Retina (tissue), 1 donor: ENCODE results near the gene RTEL1.
"Not testable (repeated sequence)": the region's sequence is repeated elsewhere in the genome, so short reads cannot be mapped to it uniquely, and the experiment has no call there.

Experiments
- DNase-seq: peaks from one replicate; pipeline ENCODE4 v3.0.0-alpha.2; 2016

Gene RTEL1

GRCh38 chr20:63701051-63701328 is 42.9 kb downstream of the RTEL1 start:
- no peak for DNase-seq

- no peak for DNase-seq
These were observed 43.4 kb downstream of the RTEL1 start for GRCh38 chr20:63701329-63702035.

GRCh38 chr20:63702036-63702665 is 44.0 kb downstream of the RTEL1 start:
- DNase-seq = no peak

DNA sequence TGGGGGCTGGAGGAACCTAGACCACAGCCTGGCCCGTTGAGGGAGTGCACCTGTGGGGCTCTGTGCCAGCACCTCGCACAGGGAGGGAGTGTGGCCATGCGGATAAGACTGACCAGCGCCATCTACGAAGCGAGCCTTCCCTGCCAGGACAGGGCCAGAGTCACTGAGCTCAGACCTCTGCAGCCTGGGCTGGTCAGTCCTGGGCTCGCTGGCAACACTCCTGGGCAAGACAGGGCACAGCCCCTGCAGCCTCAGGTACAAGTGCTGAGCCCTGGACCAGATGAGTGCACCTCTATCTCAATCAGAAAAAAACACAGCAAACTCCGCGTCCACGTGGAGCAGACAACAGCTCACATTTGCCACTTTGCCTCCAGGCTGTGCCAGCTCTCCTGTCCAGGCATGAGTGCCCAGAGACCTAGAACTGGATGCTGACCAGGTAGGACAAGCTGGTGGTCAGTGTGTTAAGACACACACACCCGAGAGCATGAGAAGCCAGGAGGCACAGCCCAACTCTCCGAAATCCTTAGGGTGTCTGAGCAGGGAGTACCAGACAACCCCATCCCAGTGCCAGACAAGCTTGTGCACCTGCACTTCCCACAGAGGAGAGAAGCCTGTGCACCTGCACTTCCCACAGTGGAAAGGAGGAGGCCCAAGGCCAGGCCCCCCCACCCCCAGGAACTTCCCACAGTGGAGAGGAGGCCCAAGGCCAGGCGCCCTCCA is 44.8 kb downstream of the RTEL1 start:
- DNase-seq = no peak

GRCh38 chr20:63703471-63703975 is 45.4 kb downstream of the RTEL1 start:
- no peak for DNase-seq

DNA sequence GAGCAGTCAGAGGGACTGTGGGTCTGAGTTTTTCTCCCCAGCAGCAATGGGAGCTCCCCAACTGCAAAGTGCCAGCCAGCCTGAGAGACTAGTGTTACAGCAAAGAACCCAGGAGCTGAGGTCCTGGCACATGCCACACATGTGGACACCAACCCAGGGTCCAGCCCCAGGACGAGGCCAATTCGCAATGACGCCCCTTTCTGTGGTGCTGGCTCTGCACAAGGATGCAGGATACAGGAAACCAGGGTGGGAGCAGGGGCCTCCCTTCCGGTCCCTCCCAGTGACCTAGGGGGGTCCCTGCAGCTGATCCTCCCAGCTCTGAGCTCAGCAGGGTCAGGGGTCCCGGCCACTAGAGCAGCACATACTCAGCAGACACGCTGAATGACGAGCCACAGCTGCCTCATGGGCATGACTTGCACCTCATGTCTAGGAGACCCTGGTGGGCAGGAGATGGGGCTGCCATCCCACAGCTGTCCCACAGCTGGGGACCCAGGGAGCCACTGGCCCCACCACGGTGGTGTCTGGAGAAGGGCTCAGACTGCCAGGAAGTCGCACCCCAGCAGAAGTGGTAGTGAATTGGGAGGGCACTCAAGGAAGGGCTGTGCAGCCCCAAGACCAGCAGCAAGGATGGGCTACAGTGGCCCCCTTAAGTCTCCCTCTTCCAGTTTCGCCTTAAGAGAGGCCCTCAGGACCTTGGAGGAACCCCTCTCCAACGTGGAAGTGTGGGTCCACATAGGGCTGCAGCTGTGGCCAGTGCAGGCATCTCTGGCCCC is 46.0 kb downstream of the RTEL1 start:
- no peak for DNase-seq

DNA sequence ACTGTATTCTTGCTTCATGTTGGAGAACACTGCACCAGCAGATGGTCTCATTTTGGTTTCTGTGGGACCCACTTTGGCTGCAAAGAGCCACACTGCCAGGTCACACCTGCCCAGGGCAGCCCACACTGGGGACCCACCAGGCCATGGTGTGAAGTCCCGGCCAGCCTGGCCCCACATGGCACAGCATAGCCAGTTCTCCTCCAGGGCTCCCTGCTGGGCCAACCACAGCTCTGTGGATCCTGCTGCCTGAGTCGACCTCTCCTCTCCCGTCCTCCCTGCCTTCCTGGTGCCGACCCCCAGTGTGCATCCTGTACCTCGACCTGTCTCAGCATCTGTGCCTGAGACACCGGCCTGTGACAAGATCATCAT is 46.6 kb downstream of the RTEL1 start:
- DNase-seq = no peak

DNA sequence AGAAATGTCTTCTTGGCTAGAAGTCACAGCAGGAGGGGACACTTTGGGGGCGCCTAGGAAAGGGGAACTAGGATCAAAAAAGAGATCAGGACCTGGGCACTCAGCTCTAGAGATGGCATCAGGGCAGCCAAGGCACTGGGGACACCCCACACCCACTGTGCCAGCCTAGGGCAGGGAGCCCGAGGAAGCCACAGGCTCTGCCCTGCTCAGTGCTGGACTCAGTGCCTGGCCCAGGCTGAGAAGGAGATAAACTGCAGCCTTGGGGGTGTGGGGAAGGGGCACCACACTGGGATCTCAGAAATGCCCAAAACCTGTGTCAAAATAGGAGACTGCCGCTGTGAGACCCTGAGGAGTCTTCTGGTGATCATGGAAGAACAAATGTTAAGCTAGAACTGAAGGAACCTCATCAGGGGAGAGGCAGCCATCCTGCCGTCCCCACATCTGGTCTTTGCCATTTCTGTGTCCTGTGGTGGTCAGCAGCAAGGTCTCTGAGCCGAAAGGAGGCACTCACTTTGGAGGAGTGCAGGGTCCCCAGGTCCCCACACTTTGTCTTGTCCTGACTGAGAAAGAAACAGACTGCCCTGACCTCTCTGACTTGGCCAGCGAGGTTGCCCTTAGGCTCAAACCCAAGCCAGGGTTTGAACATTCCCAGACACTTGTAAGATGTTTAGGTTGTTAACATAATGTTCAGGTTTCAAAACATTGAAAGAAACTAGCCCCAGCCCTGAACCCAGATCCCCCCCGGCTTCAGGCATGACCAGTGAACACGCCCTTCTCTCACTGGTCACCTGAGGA is 47.3 kb downstream of the RTEL1 start:
- no peak for DNase-seq

DNA sequence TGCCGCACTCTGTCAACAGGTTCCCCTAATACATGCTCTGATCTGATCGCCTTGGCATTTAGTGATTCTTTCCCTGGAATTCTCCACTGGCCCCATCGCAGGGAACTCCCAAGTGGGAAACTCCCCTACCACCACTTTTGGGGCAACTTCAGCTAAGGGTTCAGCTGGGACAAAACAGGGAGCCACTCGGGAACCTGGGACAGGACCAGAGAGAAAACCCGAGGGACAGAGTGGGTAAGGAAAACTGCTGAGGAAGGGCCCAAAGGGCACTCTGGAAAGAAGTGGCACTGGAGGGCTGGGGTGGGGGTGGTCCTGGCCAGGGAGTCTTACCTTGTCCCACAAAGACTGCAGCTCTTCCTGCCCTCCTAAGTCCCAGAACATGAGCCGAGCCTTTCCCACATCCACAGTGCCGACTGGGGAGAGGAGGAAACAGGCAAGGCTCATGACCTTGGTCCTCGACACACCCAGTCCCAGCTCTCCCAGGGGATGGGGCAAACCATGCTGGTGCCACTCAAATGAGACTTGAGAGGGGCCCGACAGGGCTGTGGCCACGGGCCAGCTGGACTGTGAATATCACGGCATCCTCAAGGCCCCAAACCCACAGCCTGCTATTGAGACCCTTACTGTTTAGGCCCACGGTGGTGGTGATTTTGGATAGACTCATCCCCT is 48.0 kb downstream of the RTEL1 start:
- no peak for DNase-seq

DNA sequence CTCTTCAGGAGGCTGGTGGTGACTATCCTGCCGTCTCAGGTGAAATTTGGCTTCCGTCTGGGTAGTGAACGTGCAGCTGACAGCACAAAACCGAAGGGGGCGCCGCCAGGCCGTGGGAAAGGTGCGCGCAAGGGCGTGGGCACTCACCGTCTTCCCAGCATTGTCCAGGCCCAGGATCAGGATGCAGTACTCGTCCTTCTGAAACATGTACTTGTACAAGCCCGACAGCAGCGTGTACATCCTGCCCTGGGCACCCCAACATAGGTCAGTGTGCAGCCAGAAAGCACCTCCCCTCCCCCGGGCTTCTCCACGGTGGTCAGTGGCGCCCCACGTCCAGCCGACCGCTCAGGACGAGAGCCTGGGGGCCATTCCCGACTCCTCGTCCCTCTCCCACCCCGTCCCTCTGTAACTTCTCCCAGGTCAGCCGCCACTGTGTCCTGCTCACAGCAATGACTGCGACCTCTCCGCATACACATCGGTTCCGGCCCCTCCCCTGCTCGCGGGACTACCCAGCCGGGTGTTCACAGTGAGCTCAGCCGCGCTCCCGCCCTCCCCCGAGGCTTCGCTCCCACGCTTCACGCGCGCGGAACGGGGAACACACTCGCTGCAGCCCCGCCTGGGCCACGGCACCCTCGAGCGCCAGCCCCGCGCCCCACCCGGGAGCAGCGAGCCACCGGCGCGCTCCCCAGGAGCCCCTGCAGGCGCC is 48.9 kb downstream of the RTEL1 start:
- DNase-seq = no peak

GRCh38 chr20:63707558-63708300 is 49.6 kb downstream of the RTEL1 start, which contains the start of the genes ARFRP1 and ZGPAT:
Gene ARFRP1 (minus strand): TSS chr20:63707976. CDS start chr20:63707091, 885 bp downstream.
Gene ZGPAT (plus strand): TSS chr20:63708039. CDS start chr20:63708581, 542 bp downstream.
- peak; percentile 93 for DNase-seq

DNA sequence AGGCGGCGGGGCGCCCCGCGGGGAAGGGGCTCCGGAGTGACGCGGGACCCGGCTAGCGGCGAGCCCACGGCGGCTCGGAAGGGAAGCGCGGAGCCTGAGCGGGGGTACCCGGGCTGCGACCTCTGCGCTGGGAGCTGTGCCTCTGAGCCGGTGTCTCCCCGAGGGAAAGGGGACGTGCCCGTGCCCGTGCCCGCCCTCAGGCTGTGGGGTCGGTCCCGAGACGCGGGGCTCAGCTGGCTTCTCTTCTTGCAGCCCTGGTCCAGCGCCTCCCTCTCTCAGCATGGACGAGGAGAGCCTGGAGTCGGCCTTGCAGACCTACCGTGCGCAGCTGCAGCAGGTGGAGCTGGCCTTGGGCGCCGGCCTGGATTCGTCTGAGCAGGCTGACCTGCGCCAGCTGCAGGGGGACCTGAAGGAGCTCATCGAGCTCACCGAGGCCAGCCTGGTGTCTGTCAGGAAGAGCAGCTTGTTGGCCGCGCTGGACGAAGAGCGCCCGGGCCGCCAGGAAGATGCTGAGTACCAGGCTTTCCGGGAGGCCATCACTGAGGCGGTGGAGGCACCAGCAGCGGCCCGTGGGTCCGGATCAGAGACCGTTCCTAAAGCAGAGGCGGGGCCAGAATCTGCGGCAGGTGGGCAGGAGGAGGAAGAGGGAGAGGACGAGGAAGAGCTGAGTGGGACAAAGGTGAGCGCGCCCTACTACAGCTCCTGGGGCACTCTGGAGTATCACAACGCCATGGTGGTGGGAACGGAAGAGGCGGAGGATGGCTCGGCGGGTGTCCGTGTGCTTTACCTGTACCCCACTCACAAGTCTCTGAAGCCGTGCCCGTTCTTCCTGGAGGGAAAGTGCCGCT is 50.4 kb downstream of the RTEL1 start:
- peak; percentile 46 for DNase-seq

DNA sequence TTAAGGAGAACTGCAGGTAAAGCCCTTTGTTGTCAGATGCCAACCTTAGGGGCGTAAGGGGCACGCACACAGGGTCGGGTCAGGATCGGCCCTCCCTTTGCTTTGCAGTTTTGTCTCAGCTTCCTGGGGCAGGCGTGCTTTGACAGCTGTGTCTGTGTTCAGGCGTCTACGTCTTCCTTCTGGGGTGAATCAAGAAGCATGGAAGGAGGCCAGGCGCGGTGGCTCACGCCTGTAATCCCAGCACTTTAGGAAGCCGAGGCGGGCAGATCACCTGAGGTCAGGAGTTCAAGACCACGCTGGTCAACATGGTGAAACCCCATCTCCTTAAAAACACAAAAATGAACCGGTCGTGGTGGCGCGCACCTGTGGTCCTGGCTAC is 51.0 kb downstream of the RTEL1 start:
- DNase-seq = no peak

- no peak for DNase-seq
These were observed 53.1 kb downstream of the RTEL1 start for GRCh38 chr20:63711085-63711645.

DNA sequence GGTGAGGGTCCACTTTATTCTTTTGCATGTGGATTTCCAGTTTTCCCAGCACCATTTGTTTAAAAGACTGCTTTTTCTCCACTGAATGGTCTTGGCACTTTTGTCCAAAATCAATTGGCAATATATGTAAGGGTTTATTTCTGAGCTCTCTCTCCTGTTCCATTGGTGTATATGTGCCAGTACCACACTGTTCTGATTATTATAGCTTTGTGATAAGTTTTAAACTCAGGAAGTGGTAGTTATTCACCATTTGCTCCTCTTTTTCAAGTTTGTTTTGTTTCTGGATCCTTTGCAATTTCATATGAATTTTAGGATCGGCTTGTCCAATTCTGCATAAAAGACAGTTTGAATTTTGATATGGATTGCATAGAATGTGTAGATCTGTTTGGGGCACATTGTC is 54.1 kb downstream of the RTEL1 start:
- no peak for DNase-seq

GRCh38 chr20:63714858-63715257 is 56.7 kb downstream of the RTEL1 start:
- no peak for DNase-seq

GRCh38 chr20:63718996-63719395 is 60.9 kb downstream of the RTEL1 start:
- no peak for DNase-seq

DNA sequence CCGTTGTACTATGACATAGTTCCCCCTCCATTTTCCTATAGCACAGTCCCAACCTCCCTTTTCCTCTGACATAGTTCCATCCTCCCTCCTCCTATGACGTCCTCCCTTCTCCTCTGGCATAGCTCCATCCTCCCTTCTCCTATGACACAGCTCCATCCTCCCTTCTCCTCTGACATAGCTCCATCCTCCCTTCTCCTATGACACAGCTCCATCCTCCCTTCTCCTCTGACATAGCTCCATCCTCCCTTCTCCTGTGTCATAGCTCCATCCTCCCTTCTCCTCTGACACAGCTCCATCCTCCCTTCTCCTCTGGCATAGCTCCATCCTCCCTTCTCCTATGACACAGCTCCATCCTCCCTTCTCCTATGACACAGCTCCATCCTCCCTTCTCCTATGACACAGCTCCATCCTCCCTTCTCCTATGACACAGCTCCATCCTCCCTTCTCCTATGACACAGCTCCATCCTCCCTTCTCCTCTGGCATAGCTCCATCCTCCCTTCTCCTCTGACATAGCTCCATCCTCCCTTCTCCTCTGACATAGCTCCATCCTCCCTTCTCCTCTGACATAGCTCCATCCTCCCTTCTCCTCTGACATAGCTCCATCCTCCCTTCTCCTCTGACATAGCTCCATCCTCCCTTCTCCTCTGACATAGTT is 65.0 kb downstream of the RTEL1 start:
- not testable (repeated sequence) for DNase-seq
